GM18526 (cell line): Measurements from ENCODE around the gene UGT1A8.

ENCODE experiments used
- POLR2A ChIP-seq: IDR thresholded peaks from 3 replicates; pipeline ENCODE4 v1.6.1; 2011; ENCODE audit not compliant: insufficient read length; ENCODE audit errors: extremely low read depth

The UGT1A8 gene

DNA sequence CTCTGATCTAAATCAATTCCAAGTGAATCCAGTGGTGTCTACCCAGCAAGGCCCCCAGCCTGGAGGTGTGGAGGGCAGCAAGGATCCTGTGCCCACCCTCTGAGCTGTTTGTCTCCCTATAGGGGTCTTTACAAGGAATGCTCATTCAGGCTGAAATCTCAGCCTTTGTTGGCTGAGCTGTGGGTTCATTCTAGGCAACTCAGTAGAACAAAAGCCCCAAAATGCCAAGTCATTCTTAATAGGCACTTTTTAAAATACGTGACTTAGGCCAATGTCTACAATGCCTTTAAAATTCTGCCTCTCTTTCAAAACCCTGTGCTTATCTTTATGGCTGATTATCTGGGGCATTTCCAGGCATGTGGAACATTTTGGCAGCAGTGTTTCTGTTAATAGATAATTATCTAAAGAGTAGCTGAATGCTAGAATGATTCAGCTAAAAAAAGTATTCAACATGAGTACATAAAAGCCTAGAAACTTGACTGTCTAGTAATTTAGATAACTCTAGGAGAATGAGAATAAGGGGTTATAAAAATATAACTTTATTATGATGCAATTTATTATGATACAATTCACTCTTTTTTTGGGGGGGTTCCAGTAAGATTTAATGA, 82.7 kb downstream of the UGT1A8 start:
- no peak for TF ChIP-seq POLR2A

DNA sequence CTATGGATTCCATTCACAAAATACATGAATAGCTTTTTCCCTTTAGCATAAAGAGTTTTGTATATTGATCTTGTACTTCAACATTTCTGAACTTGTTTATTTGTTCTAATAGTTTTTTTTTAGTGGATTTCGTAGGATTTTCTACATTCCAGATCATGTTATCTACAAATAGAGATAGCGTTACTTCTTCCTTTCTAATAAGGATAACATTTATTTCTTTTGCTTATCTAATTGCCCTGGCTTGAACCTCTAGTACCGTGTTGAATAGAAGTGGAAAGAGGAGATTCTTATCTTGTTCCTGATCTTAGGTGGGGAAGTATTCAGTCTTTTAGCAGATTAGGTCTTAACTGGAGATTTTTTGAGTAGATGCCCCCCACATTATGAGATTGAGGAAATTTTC, 84.8 kb downstream of the UGT1A8 start:
- TF ChIP-seq POLR2A = no peak

DNA sequence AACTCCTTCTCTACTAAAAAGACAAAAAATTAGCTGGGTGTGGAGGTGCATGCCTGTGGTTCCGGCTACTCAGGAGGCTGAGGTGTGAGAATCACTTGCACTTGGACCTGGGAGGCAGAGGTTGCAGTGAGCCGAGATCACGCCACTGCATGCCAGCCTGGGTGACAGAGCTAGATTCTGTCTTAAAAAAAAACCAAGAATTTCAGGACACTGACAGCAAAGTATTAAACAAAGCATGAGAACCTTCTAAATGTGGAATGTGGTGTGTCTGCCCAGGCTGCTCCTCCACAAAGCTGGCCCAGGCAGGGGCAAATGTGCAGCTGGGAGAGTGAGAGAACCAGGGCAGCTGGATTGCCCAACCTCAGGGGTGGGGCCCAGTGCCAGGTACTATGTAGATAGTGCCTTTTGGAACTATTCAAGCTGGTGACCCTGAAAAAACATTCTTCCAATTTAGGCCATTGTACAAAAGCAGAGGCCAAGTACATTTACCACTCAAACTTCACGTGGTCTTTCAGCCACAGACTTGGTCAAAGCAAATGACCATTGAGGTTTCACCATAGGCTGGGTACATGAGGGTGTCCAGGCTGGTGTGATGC, 88.6 kb downstream of the UGT1A8 start:
- no peak for TF ChIP-seq POLR2A

DNA sequence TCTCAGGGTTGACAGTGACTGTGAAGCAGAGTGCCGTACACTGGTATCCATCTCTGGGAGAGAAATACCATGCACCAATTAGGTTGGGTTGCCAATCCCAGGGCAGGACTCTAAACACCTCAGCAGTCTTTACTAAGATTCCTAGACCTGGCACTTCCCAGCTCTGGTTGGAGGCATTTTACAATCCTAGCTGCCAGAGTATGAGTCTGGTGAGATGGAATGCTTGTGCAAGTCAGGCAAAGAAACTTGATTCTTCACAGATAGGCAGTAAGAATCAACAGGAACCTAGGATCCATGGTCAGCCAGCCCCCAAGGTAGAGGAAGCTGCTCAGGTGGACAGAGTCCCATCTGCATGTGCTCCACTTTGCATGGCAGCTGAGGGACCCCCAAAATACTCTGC, 89.3 kb downstream of the UGT1A8 start:
- TF ChIP-seq POLR2A = no peak

DNA sequence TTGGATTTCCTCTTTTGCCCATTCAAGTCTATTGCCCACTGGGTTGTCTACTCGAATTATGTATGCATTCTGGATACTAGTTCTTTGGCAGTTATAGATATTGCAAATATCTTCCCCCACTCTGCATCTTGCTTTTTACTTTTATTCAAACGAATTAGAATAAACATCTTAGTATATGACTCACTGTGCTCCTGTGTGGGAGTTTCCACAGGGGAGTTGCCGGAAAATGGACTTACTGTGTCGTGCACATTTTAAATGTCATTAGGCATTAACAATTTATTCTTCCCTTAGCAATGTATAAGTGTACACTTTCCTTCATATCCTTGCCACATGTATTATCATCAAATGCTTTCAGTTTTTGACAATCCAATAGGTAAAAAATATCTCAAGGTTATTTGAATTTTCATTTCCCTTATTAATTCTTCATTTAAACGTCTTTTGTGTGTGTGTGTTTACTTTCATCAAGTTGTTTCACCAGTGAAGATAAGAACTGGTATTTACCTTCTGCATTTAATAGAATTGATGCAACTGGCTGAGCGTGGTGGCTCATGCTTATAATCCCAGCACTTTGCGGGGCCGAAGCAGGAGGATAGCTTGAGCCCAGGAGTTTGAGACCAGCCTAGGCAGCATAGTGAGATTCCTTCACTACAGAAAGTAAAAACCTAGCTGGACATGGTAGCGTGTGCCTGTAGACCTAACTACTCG, 90.7 kb downstream of the UGT1A8 start:
- no peak for TF ChIP-seq POLR2A

DNA sequence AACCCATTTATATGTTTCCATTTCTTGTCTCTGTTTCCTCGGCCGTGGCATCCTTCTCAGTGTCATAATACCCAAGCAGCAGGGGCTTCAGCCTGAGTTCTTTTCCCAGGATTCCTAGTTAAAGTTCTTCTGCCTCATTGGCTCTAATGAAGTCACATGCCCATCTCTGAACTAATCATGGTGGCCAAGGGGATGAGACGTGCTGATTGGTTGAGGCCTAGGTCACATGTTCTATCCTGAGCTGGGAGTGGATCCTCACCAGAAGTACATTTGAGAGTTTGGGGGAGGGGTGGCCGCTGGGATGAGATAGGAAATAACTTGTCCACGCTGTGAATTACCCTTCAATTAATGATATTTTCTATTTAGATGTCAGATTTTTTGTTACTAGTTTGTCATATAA, 91.5 kb downstream of the UGT1A8 start:
- TF ChIP-seq POLR2A = no peak

DNA sequence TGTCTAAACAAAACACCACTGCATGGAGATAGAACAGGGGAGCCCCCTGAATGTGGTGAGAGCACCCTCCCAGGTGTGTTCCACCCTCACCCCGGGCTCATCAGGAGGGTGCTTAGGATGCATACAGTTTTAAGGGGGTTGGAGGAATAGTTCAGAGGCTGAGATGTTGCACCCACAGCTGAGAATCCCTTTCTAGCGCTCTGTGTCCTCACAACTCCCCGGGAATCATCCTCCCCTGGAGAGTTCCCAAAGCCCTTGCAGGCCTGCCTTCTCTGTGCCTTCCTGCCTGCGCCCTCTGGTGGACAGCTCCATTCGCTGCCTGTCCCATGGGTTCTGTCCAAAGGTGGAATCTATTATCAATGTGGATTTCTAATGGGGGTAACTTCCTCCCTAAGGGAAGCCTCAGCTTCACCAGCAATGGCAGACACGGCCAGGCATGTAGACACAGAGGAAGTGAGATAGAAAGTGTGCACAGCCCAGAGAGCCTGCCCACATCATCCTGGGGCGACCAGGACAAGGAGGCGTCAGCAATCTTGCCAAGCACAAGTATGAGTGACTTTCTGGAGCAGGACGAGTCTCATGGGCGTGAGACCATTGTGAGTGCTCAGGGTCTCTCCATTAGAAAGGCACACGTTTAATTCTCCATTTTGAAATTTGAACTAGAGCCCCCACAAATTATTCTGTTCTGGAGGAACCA, 94.0 kb downstream of the UGT1A8 start:
- no peak for TF ChIP-seq POLR2A

DNA sequence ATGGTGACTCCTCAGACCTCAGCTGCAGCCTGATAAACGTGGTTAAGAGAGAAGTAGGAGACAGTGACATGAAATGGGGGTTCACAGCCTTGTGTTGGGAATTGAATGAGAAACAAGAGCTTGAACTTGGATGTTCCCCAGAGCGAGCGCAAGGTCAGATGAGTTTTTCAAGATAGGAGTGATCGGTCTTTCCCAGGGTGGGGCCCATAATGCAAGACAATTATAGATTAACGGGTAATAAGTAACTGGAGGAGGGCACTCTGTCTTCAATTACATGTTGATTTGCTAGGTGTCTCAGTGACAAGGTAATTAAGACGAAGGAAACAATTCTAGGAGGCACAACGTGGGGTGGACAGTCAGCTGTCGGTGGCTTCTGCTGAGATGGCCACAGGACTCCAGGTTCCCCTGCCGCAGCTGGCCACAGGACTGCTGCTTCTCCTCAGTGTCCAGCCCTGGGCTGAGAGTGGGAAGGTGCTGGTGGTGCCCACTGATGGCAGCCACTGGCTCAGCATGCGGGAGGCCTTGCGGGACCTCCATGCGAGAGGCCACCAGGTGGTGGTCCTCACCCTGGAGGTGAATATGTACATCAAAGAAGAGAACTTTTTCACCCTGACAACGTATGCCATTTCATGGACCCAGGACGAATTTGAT, 95.3 kb downstream of the UGT1A8 start, which contains the start of gene UGT1A5:
TSS of gene UGT1A5 (plus strand) at position 297 of the 651 bp plus-strand sequence. CDS start at position 382, 85 bp downstream.
- no peak for TF ChIP-seq POLR2A

DNA sequence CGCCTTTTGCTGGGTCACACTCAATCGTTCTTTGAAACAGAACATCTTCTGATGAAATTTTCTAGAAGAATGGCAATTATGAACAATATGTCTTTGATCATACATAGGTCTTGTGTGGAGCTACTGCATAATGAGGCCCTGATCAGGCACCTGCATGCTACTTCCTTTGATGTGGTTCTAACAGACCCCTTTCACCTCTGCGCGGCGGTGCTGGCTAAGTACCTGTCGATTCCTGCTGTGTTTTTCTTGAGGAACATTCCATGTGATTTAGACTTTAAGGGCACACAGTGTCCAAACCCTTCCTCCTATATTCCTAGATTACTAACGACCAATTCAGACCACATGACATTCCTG, 95.8 kb downstream of the UGT1A8 start:
- no peak for TF ChIP-seq POLR2A

DNA sequence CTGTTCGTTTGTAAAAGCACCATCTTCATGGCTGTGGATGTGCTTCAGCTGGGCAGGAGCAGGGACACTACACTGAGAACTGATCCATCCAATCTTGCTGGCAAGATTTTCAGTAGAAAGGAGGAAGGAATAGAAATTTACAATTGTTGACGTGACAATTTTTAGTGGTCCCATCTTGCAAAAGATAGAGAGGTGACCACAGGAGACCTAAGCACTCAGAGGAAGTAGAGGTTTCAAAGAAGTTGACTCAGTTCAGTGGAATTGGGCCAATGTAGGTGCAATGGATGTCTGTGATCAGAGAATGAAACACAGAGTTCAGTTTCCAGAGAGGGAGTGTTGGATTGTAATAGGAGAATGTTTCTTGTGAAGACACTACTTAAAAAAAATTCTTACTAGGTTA, 96.7 kb downstream of the UGT1A8 start:
- TF ChIP-seq POLR2A = no peak

DNA sequence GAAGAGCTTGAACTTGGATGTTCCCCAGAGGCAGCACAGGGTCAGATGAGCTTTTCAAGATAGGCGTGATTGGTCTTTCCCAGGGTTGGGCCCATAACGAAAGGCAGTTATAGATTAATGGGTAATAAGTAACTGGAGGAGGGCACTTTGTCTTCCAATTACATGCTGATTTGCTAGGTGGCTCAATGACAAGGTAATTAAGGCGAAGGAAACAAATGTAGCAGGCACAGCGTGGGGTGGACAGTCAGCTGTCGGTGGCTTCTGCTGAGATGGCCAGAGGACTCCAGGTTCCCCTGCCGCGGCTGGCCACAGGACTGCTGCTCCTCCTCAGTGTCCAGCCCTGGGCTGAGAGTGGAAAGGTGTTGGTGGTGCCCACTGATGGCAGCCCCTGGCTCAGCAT, 101.1 kb downstream of the UGT1A8 start, which contains the start of gene UGT1A4:
TSS of gene UGT1A4 (plus strand) at position 185 of the 400 bp plus-strand sequence. CDS start at position 270, 85 bp downstream.
- no peak for TF ChIP-seq POLR2A

DNA sequence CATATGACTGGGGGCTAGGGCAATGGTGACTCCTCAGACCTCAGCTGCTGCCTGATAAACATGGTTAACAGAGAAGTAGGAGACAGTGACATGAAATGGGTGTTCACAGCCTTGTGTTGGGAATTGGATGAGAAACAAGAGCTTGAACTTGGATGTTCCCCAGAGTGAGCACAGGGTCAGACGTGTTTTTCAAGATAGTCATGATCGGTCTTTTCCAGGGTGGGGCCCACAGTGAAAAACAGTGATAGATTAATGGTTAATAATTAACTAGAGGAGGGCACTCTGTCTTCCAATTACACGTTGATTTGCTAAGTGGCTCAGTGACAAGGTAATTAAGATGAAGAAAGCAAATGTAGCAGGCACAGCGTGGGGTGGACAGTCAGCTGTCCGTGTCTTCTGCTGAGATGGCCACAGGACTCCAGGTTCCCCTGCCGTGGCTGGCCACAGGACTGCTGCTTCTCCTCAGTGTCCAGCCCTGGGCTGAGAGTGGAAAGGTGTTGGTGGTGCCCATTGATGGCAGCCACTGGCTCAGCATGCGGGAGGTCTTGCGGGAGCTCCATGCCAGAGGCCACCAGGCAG, 111.4 kb downstream of the UGT1A8 start, which contains the start of gene UGT1A3:
TSS of gene UGT1A3 (plus strand) at position 320 of the 579 bp plus-strand sequence. CDS start at position 405, 85 bp downstream.
- TF ChIP-seq POLR2A = no peak

DNA sequence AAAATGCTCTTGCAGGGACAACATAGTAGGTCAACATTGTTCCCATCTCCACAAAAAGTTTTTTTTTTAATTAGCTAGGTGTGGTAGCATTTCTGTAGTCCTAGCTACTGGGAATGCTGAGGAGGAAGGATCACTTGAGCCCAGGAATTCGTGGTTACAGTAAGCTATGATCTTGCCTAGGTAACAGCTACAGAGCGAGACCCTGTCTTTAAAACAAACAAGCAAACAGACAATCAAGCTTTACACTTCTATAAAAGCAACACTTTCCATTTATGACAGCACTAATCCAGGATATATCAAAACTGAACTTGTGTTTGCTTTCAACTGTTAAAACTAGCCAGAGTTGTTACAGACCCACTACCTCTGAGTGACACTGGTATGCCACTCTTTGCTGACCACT, 123.4 kb downstream of the UGT1A8 start:
- TF ChIP-seq POLR2A = no peak

DNA sequence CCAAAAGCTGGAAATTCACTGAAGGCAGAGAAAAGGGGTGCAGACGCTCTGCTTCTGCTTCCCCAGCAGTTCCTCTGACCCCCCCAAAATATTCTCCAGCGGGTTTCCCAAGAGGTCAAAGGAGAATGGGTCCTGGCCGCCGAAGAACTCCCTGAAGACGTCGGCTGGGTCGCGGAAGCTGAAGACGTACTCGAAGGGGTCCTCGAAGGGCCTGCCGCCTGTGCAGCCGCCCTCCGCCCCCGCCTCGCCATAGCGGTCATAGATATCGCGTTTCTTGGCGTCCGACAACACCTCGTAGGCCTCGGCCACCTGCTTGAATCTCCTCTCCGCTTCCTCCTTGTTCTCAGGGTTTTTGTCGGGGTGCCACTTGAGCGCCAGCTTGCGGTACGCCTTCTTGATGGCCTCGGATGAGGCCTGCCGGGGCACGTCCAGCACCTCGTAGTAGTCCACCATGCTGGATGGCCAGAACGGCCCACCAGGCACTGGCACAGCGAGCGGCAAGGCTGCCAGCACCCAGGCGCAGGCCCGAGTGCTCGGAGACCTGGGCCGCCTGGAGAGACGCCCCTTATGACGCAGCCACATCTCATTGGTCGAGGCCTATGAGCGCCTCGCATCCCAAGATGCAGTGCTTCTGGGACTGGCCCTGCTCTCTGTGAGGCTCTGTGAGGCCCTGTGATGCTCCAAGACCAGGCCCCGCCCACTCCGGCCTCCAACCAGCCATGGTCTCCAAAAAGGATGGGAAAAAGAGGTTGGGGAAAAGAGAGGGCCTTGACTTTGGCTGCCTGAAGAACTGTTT, 126.2 kb downstream of the UGT1A8 start:
- no peak for TF ChIP-seq POLR2A

DNA sequence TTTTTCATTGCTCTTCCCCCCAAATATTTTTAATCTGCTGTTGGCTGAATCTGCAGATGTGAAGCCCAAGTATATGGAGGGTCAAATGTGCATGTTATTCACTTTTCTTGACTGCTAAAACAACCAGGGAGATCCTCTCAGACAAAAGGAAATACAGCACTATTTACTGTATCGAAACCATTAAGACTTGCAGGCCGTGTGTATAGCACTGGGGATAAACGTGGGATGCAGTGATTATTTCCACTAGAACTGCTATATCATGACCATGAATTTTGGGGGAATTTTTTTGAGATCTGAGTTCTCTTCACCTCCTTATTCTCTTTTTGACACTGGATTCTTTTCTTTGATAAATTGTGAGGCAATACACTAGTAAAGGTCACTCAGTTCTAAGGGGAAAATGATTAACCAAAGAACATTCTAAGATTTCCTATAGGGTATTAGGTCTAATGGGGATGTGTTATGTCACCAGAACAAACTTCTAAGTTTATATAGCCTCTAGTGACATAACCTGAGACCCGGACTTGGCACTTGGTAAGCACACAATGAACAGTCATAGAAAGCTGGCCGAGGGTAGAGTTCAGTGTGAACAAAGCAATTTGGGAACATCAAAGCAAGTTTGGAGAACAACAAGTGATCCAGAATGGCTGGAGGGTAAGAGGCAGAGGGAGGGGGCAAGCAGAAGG, 127.8 kb downstream of the UGT1A8 start:
- no peak for TF ChIP-seq POLR2A
